ENCODE data around the gene CARMIL1. TPM values are rescaled to one million over a fixed set of nuclear protein-coding genes. Genes with fewer than 3 reads are reported as not detected.

The CARMIL1 gene
- total and polyA plus RNA-seq, 2 donors from 2014 or later = 22.3 to 51.1 TPM

- DNase-seq (no peak), FAIRE-seq (no peak)
- no peak for TF ChIP-seq CTCF (IDR thresholded peaks at IDR 0.05; ENCODE audit: borderline replicate concordance, extremely low read depth, insufficient read depth)
- Histone ChIP-seq H3K27ac (ENCODE audit: low read depth in 2 of 2, low read length in 2 of 2) (no peak overlapping the region), H3K4me1 (ENCODE audit: control insufficient read depth in 2 of 3, insufficient read depth in 2 of 3, low read depth in 1 of 3, low read length in 3 of 3) (peaks cover 0 to 3% (median 0%) of the 10 kb centered on the region in 3 donors), H3K9me3 (ENCODE audit: control insufficient read depth in 2 of 3, insufficient read depth in 1 of 3, low read length in 3 of 3) (no peaks in the 10 kb centered on the region), H3K4me3 (ENCODE audit: low read length in 3 of 3) (no peak overlapping the region), H3K27me3 (ENCODE audit: control insufficient read depth, insufficient read depth, low read length) (no peaks in the 10 kb centered on the region), H3K36me3 (ENCODE audit: control insufficient read depth in 2 of 3, insufficient read depth in 3 of 3, low read length in 3 of 3) (no peaks in the 10 kb centered on the region), H3K9ac (ENCODE audit: low read length in 3 of 3) (no peak overlapping the region)
- intact Hi-C loops (cut with DNase I) = no loop called here
Measured at GRCh38 chr6:25486550-25486949, 207.4 kb downstream of the CARMIL1 start.

- intact Hi-C loops (cut with DNase I) = no loop called here
- H3K27ac ChIP-seq (ENCODE audit: low read depth in 2 of 2, low read length in 2 of 2) = no peak overlapping the region
- peaks cover 0 to 2% (median 0%) of the 10 kb centered on the region in 3 donors for H3K36me3 ChIP-seq (ENCODE audit: control insufficient read depth in 2 of 3, insufficient read depth in 3 of 3, low read length in 3 of 3)
- H3K9me3 ChIP-seq (ENCODE audit: control insufficient read depth in 2 of 3, insufficient read depth in 1 of 3, low read length in 3 of 3) = no peaks in the 10 kb centered on the region
- peaks cover 0 to 3% (median 0%) of the 10 kb centered on the region in 3 donors for H3K4me1 ChIP-seq (ENCODE audit: control insufficient read depth in 2 of 3, insufficient read depth in 2 of 3, low read depth in 1 of 3, low read length in 3 of 3)
- H3K9ac ChIP-seq (ENCODE audit: low read length in 3 of 3) = no peak overlapping the region
- TF ChIP-seq CTCF (IDR thresholded peaks at IDR 0.05; ENCODE audit: borderline replicate concordance, extremely low read depth, insufficient read depth) = no peak
- H3K4me3 ChIP-seq (ENCODE audit: low read length in 3 of 3) = no peak overlapping the region
- H3K27me3 ChIP-seq (ENCODE audit: control insufficient read depth, insufficient read depth, low read length) = no peaks in the 10 kb centered on the region
- no peak for DNase-seq
- no peak for FAIRE-seq
Measured at GRCh38 chr6:25487012-25487411, 207.8 kb downstream of the CARMIL1 start.

- H3K9me3 ChIP-seq (ENCODE audit: control insufficient read depth in 2 of 3, insufficient read depth in 1 of 3, low read length in 3 of 3) = no peaks in the 10 kb centered on the region
- no peak overlapping the region for H3K27ac ChIP-seq (ENCODE audit: low read depth in 2 of 2, low read length in 2 of 2)
- TF ChIP-seq CTCF (IDR thresholded peaks at IDR 0.05; ENCODE audit: borderline replicate concordance, extremely low read depth, insufficient read depth) = no peak
- peaks cover 0 to 2% (median 0%) of the 10 kb centered on the region in 3 donors for H3K36me3 ChIP-seq (ENCODE audit: control insufficient read depth in 2 of 3, insufficient read depth in 3 of 3, low read length in 3 of 3)
- H3K4me1 ChIP-seq (ENCODE audit: control insufficient read depth in 2 of 3, insufficient read depth in 2 of 3, low read depth in 1 of 3, low read length in 3 of 3) = peaks cover 0 to 3% (median 0%) of the 10 kb centered on the region in 3 donors
- no peaks in the 10 kb centered on the region for H3K27me3 ChIP-seq (ENCODE audit: control insufficient read depth, insufficient read depth, low read length)
- no peak for FAIRE-seq
- no peak overlapping the region for H3K4me3 ChIP-seq (ENCODE audit: low read length in 3 of 3)
- no peak overlapping the region for H3K9ac ChIP-seq (ENCODE audit: low read length in 3 of 3)
- intact Hi-C loops (cut with DNase I) = no loop called here
- no peak for DNase-seq
Measured at GRCh38 chr6:25488156-25488555, 209.0 kb downstream of the CARMIL1 start.

GRCh38 chr6:25489399-25489798 lies 210.2 kb downstream of the CARMIL1 start:
- Histone ChIP-seq H3K9me3 (ENCODE audit: control insufficient read depth in 2 of 3, insufficient read depth in 1 of 3, low read length in 3 of 3) (no peaks in the 10 kb centered on the region), H3K27ac (ENCODE audit: low read depth in 2 of 2, low read length in 2 of 2) (no peak overlapping the region), H3K36me3 (ENCODE audit: control insufficient read depth in 2 of 3, insufficient read depth in 3 of 3, low read length in 3 of 3) (peaks cover 0 to 2% (median 0%) of the 10 kb centered on the region in 3 donors), H3K27me3 (ENCODE audit: control insufficient read depth, insufficient read depth, low read length) (no peaks in the 10 kb centered on the region), H3K4me1 (ENCODE audit: control insufficient read depth in 2 of 3, insufficient read depth in 2 of 3, low read depth in 1 of 3, low read length in 3 of 3) (peaks cover 0 to 3% (median 0%) of the 10 kb centered on the region in 3 donors), H3K9ac (ENCODE audit: low read length in 3 of 3) (no peak overlapping the region), H3K4me3 (ENCODE audit: low read length in 3 of 3) (no peak overlapping the region)
- intact Hi-C loops (cut with DNase I) = no loop called here
- DNase-seq (no peak), FAIRE-seq (no peak)
- TF ChIP-seq CTCF (IDR thresholded peaks at IDR 0.05; ENCODE audit: borderline replicate concordance, extremely low read depth, insufficient read depth) = no peak

Measured in kidney (tissue), 14 donors.